Endothelial cell of umbilical vein (primary cell): ENCODE measurements around the gene SLC12A2. TPM values are rescaled to one million over a fixed set of nuclear protein-coding genes. Genes with fewer than 3 reads are reported as not detected.

ENCODE experiments used
- BruUV-seq: library from RNA; stranded (reverse); fragments of 400-500 nt; replicated peaks from 2 replicates; lab custom pipeline; 2021; lab: Mats Ljungman, UMichigan
- CTCF ChIA-PET: fragments of 300-600, 350-600 bp; sonication (Branson Sonifier 250); formaldehyde crosslinking; loops from one replicate; lab custom pipeline; 2021; ENCODE audit warnings: antibody characterized with exemption, inconsistent platforms; lab: Charles Lee
- POLR2A ChIA-PET: fragments of 300-600, 350-600 bp; sonication (Branson Sonifier 250); formaldehyde crosslinking; loops from one replicate; lab custom pipeline; 2021; ENCODE audit warnings: antibody characterized with exemption, inconsistent platforms; lab: Charles Lee
- DNase-seq: peaks from one replicate; pipeline ENCODE4 v3.0.0-alpha.2; 2011; ENCODE audit warnings: low read depth, low spot score
- FAIRE-seq: peaks from 2 replicates; lab custom pipeline; 2011; peaks lifted over from hg19 to GRCh38; lab: Jason Lieb, UNC
- H2AFZ ChIP-seq: 2 replicates; pipeline ENCODE4 v1.6.0; 2012; ENCODE audit warnings: low read depth, low read length, control low read depth, inconsistent platforms
- H3K27ac ChIP-seq: 2 replicates; pipeline ENCODE4 v1.5.1; 2011; ENCODE audit warnings: low read depth, mild to moderate bottlenecking, control low read depth, low read length, moderate library complexity; ENCODE audit not compliant: insufficient read depth
- H3K27me3 ChIP-seq, 2 experiments: 2 replicates each; pipeline versions ENCODE4 v1.6.0 to v1.6.1; 2011; ENCODE audit warnings: low read length in 2 of 2, mixed read lengths in 1 of 2; ENCODE audit not compliant: control insufficient read depth in 2 of 2, insufficient read depth in 2 of 2
- H3K36me3 ChIP-seq, 2 experiments: 2 replicates in 1 of 2; 3 replicates in 1 of 2; pipeline ENCODE4 v1.5.1; 2011; ENCODE audit warnings: low read length in 2 of 2, mild to moderate bottlenecking in 1 of 2, moderate library complexity in 1 of 2; ENCODE audit not compliant: control insufficient read depth in 2 of 2, insufficient read depth in 2 of 2; ENCODE audit errors: extremely low read depth in 1 of 2
- H3K4me1 ChIP-seq: 3 replicates; pipeline ENCODE4 v1.5.1; 2011; ENCODE audit warnings: mild to moderate bottlenecking, low read length; ENCODE audit not compliant: control insufficient read depth, insufficient read depth; ENCODE audit errors: extremely low read depth
- H3K4me2 ChIP-seq: 2 replicates; pipeline ENCODE4 v1.6.1; 2011; ENCODE audit warnings: low read length, control low read depth, mixed read lengths; ENCODE audit not compliant: insufficient read depth
- H3K4me3 ChIP-seq, 3 experiments: fragments of 200-600 bp in 1 of 3; sonication (generic), shearing (Covaris generic) in 1 of 3; replicated peaks in 1 of 3; 2 replicates each; pipeline ENCODE4 v1.5.1; 2011 to 2016; ENCODE audit warnings: control low read depth in 3 of 3, low read length in 3 of 3, mild to moderate bottlenecking in 2 of 3, inconsistent platforms in 1 of 3, low read depth in 1 of 3, moderate library complexity in 1 of 3; ENCODE audit not compliant: insufficient read depth in 1 of 3
- H3K79me2 ChIP-seq: 2 replicates; pipeline ENCODE4 v1.6.0; 2012; ENCODE audit warnings: low read length, inconsistent platforms; ENCODE audit not compliant: control insufficient read depth, insufficient read depth
- H3K9ac ChIP-seq: replicated peaks from 2 replicates; pipeline ENCODE3; 2011; ENCODE audit warnings: low read length, control low read depth; ENCODE audit not compliant: insufficient read depth; ENCODE audit errors: extremely low read depth
- H3K9me1 ChIP-seq: replicated peaks from 3 replicates; pipeline ENCODE4 v1.6.0; 2011; ENCODE audit warnings: mild to moderate bottlenecking, low read length; ENCODE audit not compliant: control insufficient read depth, insufficient read depth; ENCODE audit errors: extremely low read depth
- H3K9me3 ChIP-seq: replicated peaks from 2 replicates; pipeline ENCODE4 v1.5.1; 2012; ENCODE audit warnings: low read length, inconsistent platforms; ENCODE audit not compliant: control insufficient read depth, insufficient read depth
- H4K20me1 ChIP-seq: replicated peaks from 2 replicates; pipeline ENCODE3; 2011; ENCODE audit warnings: mild to moderate bottlenecking, low read length; ENCODE audit not compliant: control insufficient read depth, insufficient read depth; ENCODE audit errors: extremely low read depth
- EZH2 ChIP-seq: IDR thresholded peaks from 2 replicates; pipeline ENCODE4 v1.6.1; 2012; ENCODE audit warnings: borderline replicate concordance, low read depth, mild to moderate bottlenecking, moderate library complexity, low read length, inconsistent platforms; ENCODE audit not compliant: severe bottlenecking
- FOS ChIP-seq: IDR thresholded peaks from 2 replicates; pipeline ENCODE4 v1.6.1; 2011; ENCODE audit warnings: mild to moderate bottlenecking, low read length, moderate library complexity, borderline replicate concordance; ENCODE audit not compliant: insufficient read depth
- GATA2 ChIP-seq: IDR thresholded peaks from 2 replicates; pipeline ENCODE4 v1.7.0; 2011; ENCODE audit warnings: low read depth, mild to moderate bottlenecking, moderate library complexity, mixed read lengths, low read length; ENCODE audit not compliant: insufficient read length, insufficient read depth
- JUN ChIP-seq: IDR thresholded peaks from 2 replicates; pipeline ENCODE4 v1.6.1; 2011; ENCODE audit warnings: borderline replicate concordance, low read depth; ENCODE audit not compliant: insufficient read length, insufficient read depth
- MYC ChIP-seq: IDR thresholded peaks from one replicate; pipeline ENCODE4 v1.6.1; 2011; ENCODE audit warnings: mild to moderate bottlenecking, low read depth, low read length
- POLR2A ChIP-seq: IDR thresholded peaks from 2 replicates; pipeline ENCODE4 v1.6.1; 2012; ENCODE audit warnings: low read depth, mild to moderate bottlenecking, control low read depth, low read length
- POLR2AphosphoS5 ChIP-seq: IDR thresholded peaks from 2 replicates; pipeline ENCODE4 v1.6.1; 2012; ENCODE audit warnings: low read depth, mild to moderate bottlenecking, control low read depth, low read length, moderate library complexity; ENCODE audit not compliant: insufficient read depth
- dilution Hi-C: fragments of 300-500 bp; cut with MboI; formaldehyde crosslinking; loops from one replicate; pipeline ENCODE4 v1.15.0; 2019; ENCODE audit warnings: low sequenced_read_pairs; ENCODE audit not compliant: extremely low pct_ligation_motif_present
- intact Hi-C: fragments of 100-400 bp; cut with micrococcal nuclease; formaldehyde crosslinking; loops from one replicate; pipeline ENCODE4 v1.10.0; 2022
- polyA plus RNA-seq, 4 experiments: library from polyadenylated mRNA; depleted of rRNA in 3 of 4; stranded (reverse) in 3 of 4; unstranded in 1 of 4; fragments of >200 nt; gene quantifications; 2 replicates each; pipeline versions ENCODE4 v1.2.1 to v1.2.3, GENCODE V29; 2011 to 2012; ENCODE audit warnings: missing spikeins in 1 of 4
- total RNA-seq: library from RNA; stranded (reverse); gene quantifications from 2 replicates; pipeline ENCODE4 v1.2.3, GENCODE V29; 2021
- TF ChIP-seq, protein P1 (sequence below), 2 donors: IDR thresholded peaks; 1 replicate in 1 of 2; 2 replicates in 1 of 2; pipeline ENCODE4 v1.5.1; 2011; ENCODE audit warnings: low read length in 2 of 2, mild to moderate bottlenecking in 2 of 2, moderate library complexity in 2 of 2, control low read depth in 1 of 2, inconsistent platforms in 1 of 2, low read depth in 1 of 2; ENCODE audit not compliant: insufficient read depth in 1 of 2; ENCODE audit errors: extremely low read depth in 1 of 2
- TF ChIP-seq, protein P2 (sequence below): IDR thresholded peaks from 2 replicates; pipeline ENCODE4 v1.6.1; 2011; ENCODE audit not compliant: insufficient read depth, insufficient read length

SLC12A2 gene
- total and polyA plus RNA-seq, 2 donors (not counting 3 experiments of a cell fraction or from before 2014, with no cell fraction given) = 11.0 to 59.5 TPM

DNA sequence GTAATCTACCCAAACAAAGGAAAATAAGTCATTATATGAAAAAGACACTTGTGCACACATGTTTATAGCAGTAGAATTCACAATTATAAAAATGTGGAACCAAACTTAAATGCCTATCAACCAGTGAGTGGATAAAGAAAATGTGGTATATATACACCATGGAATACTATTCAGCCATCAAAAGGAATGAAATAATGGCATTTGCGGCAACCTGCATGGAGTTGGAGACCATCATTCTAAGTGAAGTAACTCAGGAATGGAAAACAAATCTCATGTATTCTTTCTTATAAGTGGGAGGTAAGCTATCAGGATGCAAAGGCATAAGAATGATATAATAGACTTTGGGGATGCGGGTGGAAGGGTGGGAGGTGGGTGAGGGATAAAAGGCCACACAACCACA, 34.6 kb downstream of the SLC12A2 start:
- peaks cover 2 to 12% of the 10 kb centered on the region in 2 experiments for H3K36me3 ChIP-seq
- no peaks in the 10 kb centered on the region for H3K79me2 ChIP-seq
- no peak overlapping the region for H3K9ac ChIP-seq
- H3K27me3 ChIP-seq = no peaks in the 10 kb centered on the region
- ChIA-PET CTCF (no interaction called here), POLR2A (no interaction called here)
- H3K4me1 ChIP-seq = no peaks in the 10 kb centered on the region
- FAIRE-seq (no peak), DNase-seq (no peak)
- intact Hi-C loops (no loop called here), dilution Hi-C loops (no loop called here)
- BruUV-seq = no TSS peak
- no peak overlapping the region for H3K4me3 ChIP-seq
- H3K4me2 ChIP-seq = no peak overlapping the region
- no peak overlapping the region for H2AFZ ChIP-seq
- peaks cover 3% of the 10 kb centered on the region for H3K9me1 ChIP-seq
- no peaks in the 10 kb centered on the region for H4K20me1 ChIP-seq
- H3K27ac ChIP-seq = no peak overlapping the region
- H3K9me3 ChIP-seq = no peaks in the 10 kb centered on the region
- TF ChIP-seq GATA2 = no peak
- no peak for TF ChIP-seq EZH2
- TF ChIP-seq POLR2A = no peak
- TF ChIP-seq FOS = no peak
- TF ChIP-seq POLR2AphosphoS5 = no peak
- no peak for TF ChIP-seq JUN

DNA sequence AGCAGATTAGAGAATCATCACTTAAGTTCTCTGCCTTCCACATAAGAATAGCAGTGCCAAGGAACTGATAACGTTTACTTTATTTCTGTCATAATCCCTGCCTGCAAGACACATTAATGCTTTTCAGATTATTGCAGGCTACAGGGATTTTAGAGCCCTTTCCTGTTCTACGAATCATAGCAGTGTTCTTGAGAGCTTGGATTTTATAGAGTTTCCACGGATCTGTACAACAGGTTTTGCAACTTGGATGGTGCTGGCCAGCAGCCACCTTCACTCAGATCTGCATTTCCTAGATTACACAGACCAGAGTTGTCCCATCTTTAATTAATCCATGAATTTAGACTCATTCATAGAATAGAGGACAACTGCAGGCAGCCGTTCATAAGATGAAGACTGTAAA, 38.1 kb downstream of the SLC12A2 start:
- POLR2A ChIA-PET = no interaction called here
- no peak for FAIRE-seq
- H3K9ac ChIP-seq = no peak overlapping the region

More for the DNA sequence above, 38.1 kb downstream of the SLC12A2 start:
- Histone ChIP-seq H3K9me3 (no peaks in the 10 kb centered on the region), H3K4me2 (no peak overlapping the region), H3K9me1 (no peaks in the 10 kb centered on the region), H3K4me1 (no peaks in the 10 kb centered on the region), H3K27me3 (no peaks in the 10 kb centered on the region), H3K79me2 (no peaks in the 10 kb centered on the region), H3K27ac (no peak overlapping the region), H3K36me3 (no peaks in the 10 kb centered on the region), H2AFZ (no peak overlapping the region), H3K4me3 (no peak overlapping the region), H4K20me1 (no peaks in the 10 kb centered on the region)
- intact Hi-C loops = no loop called here
- CTCF ChIA-PET = no interaction called here
- no TSS peak for BruUV-seq
- DNase-seq = no peak
- dilution Hi-C loops = no loop called here
- TF ChIP-seq, protein P1, sequence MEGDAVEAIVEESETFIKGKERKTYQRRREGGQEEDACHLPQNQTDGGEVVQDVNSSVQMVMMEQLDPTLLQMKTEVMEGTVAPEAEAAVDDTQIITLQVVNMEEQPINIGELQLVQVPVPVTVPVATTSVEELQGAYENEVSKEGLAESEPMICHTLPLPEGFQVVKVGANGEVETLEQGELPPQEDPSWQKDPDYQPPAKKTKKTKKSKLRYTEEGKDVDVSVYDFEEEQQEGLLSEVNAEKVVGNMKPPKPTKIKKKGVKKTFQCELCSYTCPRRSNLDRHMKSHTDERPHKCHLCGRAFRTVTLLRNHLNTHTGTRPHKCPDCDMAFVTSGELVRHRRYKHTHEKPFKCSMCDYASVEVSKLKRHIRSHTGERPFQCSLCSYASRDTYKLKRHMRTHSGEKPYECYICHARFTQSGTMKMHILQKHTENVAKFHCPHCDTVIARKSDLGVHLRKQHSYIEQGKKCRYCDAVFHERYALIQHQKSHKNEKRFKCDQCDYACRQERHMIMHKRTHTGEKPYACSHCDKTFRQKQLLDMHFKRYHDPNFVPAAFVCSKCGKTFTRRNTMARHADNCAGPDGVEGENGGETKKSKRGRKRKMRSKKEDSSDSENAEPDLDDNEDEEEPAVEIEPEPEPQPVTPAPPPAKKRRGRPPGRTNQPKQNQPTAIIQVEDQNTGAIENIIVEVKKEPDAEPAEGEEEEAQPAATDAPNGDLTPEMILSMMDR (IDR thresholded peaks at IDR 0.05; ENCODE audit: extremely low read depth in 1 of 2, insufficient read depth in 1 of 2, low read depth in 1 of 2, low read length in 2 of 2) = no peak
- TF ChIP-seq MYC (no peak), GATA2 (no peak), POLR2A (no peak), POLR2AphosphoS5 (no peak), JUN (no peak), FOS (no peak), EZH2 (no peak)
- TF ChIP-seq, protein P2, sequence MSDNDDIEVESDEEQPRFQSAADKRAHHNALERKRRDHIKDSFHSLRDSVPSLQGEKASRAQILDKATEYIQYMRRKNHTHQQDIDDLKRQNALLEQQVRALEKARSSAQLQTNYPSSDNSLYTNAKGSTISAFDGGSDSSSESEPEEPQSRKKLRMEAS = no peak
